GM19324 (cell line): Measurements from ENCODE around the gene BARX2.
A peak's percentile ranks its signal among the peaks of the same experiment; 100 is the strongest.
"Not testable (repeated sequence)": the region's sequence is repeated elsewhere in the genome, so short reads cannot be mapped to it uniquely, and the experiment has no call there.

Experiments used
- ATAC-seq: cut with Tn5 transposase; IDR thresholded peaks from one replicate; pipeline ENCODE4 v1.9.1; 2021; ENCODE audit warnings: mild to moderate bottlenecking, moderate library complexity; ENCODE audit not compliant: unreplicated experiment, low FRiP score

Gene BARX2, protein sequence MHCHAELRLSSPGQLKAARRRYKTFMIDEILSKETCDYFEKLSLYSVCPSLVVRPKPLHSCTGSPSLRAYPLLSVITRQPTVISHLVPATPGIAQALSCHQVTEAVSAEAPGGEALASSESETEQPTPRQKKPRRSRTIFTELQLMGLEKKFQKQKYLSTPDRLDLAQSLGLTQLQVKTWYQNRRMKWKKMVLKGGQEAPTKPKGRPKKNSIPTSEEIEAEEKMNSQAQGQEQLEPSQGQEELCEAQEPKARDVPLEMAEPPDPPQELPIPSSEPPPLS

GRCh38 chr11:129375751-129376657 is at the start of gene BARX2:
Gene BARX2 (plus strand): TSS chr11:129375848. CDS start chr11:129376036, 188 bp downstream.
- no peak for ATAC-seq

GRCh38 chr11:129326921-129327320 is 48.7 kb upstream of the BARX2 start:
- ATAC-seq, result no peak

GRCh38 chr11:129327708-129328107 is 47.9 kb upstream of the BARX2 start:
- not testable (repeated sequence) for ATAC-seq

DNA sequence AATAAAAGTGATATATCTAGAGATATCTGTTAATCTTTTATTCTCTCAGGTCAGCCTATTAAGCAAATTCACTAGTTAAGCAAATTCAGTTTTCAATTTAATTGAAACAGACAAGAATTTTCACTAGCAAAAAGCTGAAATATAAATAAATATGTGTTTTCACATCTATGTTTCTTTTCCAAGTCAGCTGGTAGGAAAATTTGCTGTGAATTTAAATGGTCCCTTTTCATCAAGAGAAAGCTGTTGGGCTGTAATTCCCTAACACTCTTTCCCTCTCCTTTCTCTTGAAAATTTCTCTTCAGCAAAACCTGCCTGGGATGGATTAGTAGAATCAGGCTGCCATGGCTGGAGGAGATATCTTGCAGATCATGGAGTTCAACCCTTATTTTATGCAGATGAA is 46.9 kb upstream of the BARX2 start:
- ATAC-seq, result no peak

DNA sequence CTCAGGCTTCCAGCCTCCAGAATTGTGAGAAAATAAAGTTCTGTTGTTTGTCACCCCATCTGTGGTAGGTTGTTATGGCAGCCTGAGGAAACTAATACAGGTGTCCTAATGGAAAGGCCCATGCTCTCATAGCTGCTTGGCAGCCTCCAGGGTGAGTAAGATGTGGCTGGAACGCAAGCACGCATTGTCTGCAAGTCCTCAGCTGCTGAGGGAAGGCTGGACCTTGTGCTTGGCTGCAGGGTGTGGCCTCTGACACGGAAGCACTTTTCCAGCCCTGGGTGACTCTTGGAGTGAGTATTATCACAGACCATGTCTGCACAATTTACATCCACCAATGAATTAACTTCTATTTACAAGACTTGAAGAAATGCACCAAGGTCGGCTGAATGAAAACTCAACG is 44.4 kb upstream of the BARX2 start:
- ATAC-seq, result no peak

GRCh38 chr11:129331871-129332274 is 43.8 kb upstream of the BARX2 start:
- peak; percentile 77 for ATAC-seq

DNA sequence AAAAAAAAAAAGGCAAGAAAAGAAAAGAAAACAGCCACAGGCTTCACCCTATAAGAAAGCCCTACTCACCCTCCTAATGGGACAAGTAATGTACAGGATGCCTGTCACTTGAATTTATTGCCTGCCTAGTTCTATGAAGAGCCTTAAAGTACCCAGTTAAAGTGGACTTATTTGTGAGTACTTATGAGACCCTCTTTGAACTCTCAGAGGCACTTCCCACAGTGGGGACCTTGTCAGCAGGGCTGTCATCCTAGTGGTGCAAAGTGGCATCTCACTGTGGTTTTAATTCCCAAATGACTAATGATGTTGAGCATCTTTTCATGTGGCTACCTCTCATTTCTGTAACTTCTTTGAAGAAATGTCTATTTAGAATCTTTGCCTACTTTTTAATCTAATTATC is 41.8 kb upstream of the BARX2 start:
- ATAC-seq, result no peak

- ATAC-seq, result not testable (repeated sequence)
Measured at GRCh38 chr11:129344301-129344940, 31.2 kb upstream of the BARX2 start.

GRCh38 chr11:129346916-129347315 is 28.7 kb upstream of the BARX2 start:
- ATAC-seq, result no peak

DNA sequence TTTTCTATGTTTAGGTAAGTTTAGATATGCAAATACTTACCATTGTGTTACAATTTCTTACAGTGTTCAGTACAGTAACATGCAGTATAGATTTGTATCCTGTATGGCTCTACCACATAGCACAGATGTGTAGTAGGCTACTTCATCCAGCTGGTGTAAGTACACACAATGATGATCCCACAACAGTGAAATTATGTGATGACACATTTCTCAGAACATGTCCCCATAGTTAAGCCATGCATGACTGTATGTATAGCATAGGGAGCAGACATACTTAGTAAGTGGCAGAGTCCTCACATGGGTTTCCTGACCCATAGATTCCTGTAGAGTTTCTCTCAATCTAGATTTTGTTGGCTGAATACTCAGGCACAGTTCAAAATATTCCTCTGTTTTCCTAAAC is 26.8 kb upstream of the BARX2 start:
- no peak for ATAC-seq

DNA sequence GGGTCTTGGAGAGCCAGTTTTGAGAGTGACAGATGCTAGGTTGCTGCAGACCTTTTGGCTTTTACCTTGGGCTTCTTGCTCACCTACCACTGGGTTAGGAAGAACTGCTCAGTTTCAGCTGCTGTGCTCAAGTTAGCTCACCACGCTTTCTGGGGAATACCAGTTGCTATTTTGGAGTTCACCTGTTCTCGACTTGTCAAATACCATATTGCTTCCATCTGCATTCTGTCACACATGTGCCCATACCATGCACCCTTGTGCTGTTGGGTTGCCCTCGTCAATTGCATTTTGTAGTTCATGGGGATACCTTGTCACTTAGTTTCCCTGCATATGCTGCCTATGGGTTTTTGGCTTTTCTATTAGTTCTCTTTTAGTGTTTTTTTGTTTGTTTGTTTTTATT is 23.0 kb upstream of the BARX2 start:
- no peak for ATAC-seq

DNA sequence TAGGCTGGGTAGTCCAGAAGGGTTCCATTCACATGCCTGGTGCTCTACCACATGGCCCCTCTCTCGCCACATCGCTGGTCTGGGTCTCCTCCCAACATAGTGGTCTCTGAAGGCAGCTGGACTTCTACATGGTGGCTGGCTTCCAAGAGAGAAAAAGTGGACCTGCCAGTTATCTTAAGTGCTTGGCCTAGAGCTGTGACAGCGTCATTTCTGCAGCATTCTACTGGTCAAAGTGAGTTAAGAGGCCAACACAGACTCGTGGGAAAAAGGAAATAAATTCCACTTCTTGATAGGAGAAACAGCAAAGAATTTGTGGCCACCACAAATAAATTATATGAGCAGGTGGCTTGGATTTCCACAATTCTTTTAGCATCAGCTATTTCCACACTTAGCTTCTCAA is 21.0 kb upstream of the BARX2 start:
- no peak for ATAC-seq

GRCh38 chr11:129359748-129360147 is 15.9 kb upstream of the BARX2 start:
- ATAC-seq, result no peak

GRCh38 chr11:129364143-129364654 is 11.4 kb upstream of the BARX2 start:
- peak; percentile 99 for ATAC-seq

DNA sequence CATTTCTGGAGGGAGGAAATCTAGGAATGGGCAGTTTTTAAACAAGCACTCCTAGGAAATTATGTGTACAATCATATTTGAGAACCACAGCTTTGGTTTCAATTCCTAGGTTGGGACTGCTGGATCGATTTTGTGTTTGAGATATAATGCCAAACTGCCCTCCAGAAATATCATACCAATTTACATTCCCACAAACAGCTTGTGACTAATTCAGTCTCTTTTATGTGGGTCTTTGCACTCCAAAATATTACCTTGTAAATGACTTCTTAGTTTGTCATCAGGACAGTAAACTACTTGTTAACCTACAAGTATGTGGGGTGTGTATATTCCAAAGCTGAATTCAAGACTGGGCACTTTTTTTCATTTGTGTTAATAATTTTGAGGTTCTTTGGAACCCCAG is 9.8 kb upstream of the BARX2 start:
- no peak for ATAC-seq

DNA sequence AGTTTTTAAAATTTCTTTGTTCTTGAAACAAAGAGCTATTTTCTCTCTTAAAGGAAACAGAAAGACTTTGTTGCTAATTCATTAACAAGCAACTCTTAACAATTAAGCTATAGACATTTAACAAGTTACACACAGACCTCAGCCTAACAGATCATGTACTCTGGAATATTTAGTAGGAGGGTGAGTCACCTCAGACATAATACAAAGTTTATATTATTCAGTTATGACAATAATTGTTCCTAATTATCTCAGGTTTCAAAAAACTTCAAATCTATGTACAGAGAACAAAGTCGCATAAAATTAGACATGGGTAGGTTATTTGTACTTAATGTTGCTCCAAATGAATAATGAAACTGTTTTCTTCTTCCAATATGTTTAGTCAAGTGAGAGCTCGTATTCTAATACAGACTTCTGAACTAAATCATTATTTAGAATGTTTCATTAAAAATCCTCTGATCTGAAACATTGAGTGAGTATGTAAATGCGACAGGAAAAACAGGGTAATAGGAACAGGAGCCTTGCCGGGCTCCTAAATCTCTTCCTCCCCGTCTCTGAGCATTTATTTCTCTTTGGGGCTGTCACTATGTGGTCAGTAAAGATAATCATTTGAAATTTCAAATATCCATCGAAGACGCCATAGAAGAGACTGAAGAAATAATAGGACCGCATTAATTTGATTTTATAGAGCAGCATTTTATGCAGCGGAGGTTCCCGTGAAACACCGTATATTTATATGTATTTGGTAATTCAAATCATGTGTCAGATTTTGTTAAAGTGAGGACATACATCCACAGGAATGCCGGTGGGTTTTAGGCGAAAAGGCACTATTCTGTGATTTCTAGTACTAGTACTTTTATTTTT is 8.7 kb upstream of the BARX2 start:
- no peak for ATAC-seq

DNA sequence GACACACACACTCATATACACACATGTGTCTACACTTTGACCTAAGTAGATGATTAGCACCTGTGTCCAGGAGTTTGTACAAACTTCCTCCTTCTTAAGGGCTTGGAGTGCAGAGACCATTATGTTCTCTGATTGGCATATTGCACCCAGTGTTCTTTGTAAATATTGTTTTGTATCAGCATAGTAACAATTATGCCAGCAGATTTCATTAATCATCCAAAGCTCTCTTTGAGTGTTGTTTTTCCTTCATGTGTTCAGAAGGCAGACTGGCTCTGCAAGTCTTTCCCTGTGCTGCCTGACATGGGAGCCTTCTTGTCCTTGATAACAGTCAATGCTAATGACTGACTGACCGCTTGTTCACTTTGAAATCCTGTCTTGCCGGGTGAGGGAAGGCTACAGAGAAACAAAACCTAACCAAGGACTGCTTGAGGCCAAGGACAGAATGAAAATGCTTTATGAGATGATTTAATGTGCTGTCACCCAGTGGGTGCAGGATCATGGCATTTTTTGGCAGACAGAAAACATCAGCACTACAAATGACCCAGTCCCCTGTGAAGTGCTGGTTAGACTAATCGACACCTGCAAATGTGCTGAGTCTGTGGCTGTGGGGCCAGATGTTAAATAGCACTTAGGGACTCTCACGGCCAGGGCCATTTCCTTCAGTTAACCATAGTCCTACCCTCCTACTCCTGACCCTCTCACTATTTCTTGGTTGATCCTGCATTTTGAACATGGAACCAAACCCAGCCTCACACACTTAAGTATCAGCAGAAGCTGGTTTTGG is 6.6 kb upstream of the BARX2 start:
- no peak for ATAC-seq

DNA sequence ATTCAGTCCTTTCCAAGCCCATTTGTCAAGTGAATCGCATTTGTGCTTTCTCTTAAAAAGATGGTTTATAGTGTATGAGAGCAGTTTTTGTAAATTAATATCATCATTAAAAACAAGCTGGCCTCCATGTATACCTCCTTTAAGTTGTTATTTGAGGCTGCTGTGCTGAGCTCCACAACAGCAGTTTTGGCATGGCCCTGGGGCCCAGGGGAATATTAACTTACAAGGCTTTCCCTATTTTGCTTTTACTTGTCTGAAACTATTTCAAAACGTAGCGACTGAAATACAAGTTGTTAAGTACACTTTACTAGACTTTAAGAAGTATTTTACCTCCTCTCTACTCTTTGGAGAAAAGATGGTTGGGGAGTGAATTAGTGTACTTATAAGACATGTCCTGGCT is 4.9 kb upstream of the BARX2 start:
- ATAC-seq, result no peak
